NCI-H2029 (cell line): ENCODE measurements around the gene CYP4F12.

Experiments used
- DNase-seq: peaks from one replicate; lab custom pipeline; 2025; lab: John Stamatoyannopoulos, UW

Gene CYP4F12, protein sequence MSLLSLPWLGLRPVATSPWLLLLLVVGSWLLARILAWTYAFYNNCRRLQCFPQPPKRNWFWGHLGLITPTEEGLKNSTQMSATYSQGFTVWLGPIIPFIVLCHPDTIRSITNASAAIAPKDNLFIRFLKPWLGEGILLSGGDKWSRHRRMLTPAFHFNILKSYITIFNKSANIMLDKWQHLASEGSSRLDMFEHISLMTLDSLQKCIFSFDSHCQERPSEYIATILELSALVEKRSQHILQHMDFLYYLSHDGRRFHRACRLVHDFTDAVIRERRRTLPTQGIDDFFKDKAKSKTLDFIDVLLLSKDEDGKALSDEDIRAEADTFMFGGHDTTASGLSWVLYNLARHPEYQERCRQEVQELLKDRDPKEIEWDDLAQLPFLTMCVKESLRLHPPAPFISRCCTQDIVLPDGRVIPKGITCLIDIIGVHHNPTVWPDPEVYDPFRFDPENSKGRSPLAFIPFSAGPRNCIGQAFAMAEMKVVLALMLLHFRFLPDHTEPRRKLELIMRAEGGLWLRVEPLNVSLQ

GRCh38 chr19:15672580-15673175 is at the start of gene CYP4F12:
TSS of gene CYP4F12 (plus strand) at chr19:15673087. CDS start at chr19:15673530, 443 bp downstream.
- DNase-seq: peak; percentile 77

DNA sequence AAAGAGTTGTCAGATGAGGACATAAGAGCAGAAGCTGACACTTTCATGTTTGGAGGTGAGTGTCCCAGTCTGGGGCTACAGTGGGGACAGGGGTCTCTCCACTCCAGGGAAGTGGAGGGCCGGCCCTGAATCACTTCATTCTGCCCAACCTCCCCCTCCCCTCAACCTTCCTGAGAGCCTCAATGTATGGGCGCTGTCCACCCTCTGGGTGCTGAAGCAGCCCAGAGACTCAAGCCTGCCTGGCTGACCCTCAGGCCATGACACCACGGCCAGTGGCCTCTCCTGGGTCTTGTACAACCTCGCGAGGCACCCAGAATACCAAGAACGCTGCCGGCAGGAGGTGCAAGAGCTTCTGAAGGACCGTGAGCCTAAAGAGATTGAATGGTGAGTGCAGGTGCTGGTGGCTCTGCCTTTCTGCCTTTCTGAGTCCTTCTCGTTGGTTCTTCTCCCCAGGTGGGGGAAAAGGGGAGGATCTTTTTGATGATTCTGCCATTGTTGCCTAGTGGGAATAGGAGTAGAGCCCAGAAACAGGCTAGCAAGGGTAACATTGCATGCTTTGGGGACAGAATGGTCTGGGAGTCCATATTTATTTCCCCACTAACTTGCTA is 49.1 kb upstream of the CYP4F12 start:
- no peak for DNase-seq

- no peak for DNase-seq
Observed at GRCh38 chr19:15628236-15629002, 44.5 kb upstream of the CYP4F12 start.

GRCh38 chr19:15629003-15629880 is 43.6 kb upstream of the CYP4F12 start:
- DNase-seq: peak; percentile 72

DNA sequence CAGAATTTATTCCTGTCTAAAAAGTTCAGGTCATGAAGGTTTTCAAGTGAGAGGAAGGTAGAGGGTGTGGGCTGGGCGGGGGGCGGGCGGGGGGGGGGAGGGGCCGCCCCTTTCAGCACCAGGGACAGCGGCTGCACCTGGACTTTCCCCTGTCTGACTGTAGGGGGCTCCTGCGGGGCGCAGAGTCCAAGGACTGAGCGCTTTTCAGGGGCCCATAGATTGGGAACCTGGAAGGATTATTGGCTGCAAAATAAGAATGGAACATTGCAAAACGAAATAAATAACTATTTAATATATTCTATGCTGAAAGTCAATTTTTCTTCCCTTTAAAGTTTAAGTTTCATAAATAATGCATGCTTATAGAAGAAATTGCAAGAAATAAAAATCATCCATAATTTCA is 41.1 kb upstream of the CYP4F12 start:
- DNase-seq: no peak

GRCh38 chr19:15633082-15633835 is 39.6 kb upstream of the CYP4F12 start:
- no peak for DNase-seq

- no peak for DNase-seq
Observed at GRCh38 chr19:15634105-15634504, 38.8 kb upstream of the CYP4F12 start.

- DNase-seq: no peak
Observed at GRCh38 chr19:15635016-15635805, 37.7 kb upstream of the CYP4F12 start.

GRCh38 chr19:15636026-15636425 is 36.9 kb upstream of the CYP4F12 start:
- no peak for DNase-seq

- no peak for DNase-seq
Observed at GRCh38 chr19:15639596-15639995, 33.3 kb upstream of the CYP4F12 start.

- DNase-seq: peak; percentile 99
Observed at GRCh38 chr19:15640294-15640903, 32.5 kb upstream of the CYP4F12 start, which contains the start of gene CYP4F3. TSS of gene CYP4F3 (plus strand) at chr19:15640897. CDS start at chr19:15641416, 519 bp downstream.

DNA sequence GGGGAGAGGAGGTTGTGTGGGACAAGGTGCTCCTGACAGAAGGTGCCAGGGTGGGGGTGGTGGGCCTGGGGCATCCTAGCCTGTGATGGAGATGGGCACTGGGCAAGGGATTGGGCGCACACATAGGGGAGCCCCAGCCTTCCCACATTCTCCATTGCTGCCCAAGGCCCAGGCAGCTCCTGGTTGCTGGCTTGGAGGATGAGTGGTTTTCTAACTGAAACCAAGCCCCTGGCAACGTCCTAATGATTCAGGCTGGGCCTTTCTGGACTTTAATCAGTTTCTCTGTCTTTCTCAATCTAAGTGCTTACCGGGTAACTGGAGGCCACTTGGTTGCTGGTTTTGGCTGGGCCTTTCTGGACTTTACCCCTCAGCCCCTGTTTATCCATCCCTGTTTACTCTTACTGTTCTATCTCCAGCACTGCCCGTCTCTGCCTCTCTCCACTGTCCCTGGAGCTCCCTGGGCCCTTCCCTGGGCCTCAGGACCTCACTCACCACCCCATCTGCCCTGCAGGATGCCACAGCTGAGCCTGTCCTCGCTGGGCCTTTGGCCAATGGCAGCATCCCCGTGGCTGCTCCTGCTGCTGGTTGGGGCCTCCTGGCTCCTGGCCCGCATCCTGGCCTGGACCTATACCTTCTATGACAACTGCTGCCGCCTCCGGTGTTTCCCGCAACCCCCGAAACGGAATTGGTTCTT is 31.8 kb upstream of the CYP4F12 start:
- no peak for DNase-seq

DNA sequence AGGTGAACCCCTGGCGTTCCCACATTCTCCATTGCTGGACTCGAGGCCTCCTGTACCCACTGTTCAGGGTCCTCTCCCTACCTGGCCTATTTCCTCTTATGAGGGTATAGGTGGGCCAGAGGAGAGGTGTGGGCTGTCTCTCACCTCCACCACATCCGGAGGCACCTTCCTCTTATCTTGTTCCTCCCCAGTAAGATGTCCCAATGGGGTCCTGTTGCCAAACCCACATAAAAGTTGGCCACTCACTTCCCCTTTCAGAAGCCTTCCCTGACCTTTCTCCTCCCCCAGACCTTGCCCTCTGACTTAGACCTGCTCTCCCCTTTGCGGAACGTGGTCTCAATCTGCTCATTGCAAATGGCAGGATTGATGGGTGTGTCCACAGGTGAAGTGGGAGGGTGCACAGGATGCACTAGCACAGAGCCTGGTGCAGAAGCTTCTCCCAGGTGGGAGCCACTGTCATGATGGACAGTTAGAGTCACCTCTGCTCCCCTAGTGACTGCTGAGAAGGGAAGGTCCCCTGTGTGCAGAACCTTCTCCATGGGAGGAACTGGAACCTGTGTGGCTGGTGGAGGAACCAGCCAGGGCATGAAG is 30.9 kb upstream of the CYP4F12 start:
- DNase-seq: no peak

GRCh38 chr19:15642807-15643206 is 30.1 kb upstream of the CYP4F12 start:
- no peak for DNase-seq

GRCh38 chr19:15643387-15643786 is 29.5 kb upstream of the CYP4F12 start:
- DNase-seq: no peak

- DNase-seq: no peak
Observed at GRCh38 chr19:15644066-15644741, 28.7 kb upstream of the CYP4F12 start.

DNA sequence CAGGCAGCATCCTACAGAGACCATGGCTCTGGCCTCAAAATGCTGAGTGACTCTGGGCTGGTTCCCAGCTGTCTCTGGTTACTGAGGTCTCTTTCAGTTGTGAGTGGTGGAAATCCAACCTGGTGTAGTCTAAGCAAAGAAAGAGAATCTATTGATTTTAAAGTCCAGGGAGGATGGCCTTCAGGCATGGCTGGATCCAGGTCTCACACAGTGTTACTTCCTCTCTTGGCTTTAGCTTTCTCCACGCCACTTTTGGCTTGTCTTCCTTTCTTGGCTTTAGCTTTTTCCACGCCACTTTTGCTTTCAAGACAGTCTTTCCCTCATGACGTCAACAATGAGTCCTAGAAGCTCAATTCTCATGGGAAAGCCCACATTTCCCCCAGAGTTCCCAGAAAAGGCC is 28.1 kb upstream of the CYP4F12 start:
- DNase-seq: no peak
